Measurements from ENCODE around the gene GCK.

Gene GCK

DNA sequence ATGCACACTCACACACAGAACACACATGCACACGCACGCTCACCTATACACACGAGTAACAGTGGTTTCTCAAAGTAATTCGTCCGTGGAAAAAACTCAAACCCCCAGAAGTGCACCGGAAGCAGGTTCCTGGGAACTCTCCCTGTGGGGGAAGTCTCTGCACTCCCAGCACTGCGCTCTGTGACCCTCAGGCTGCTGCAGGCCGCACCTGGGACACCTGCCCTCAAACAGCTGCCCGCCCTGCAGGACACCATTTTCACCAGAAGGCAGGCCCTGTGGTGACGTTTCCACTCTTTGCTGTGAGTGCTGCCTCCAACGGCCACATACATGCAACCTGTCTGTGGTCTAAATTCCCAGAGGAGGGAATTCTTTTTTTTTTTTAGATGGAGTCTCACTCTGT, 32.8 kb upstream of the GCK start:
- no peak for DNase-seq

DNA sequence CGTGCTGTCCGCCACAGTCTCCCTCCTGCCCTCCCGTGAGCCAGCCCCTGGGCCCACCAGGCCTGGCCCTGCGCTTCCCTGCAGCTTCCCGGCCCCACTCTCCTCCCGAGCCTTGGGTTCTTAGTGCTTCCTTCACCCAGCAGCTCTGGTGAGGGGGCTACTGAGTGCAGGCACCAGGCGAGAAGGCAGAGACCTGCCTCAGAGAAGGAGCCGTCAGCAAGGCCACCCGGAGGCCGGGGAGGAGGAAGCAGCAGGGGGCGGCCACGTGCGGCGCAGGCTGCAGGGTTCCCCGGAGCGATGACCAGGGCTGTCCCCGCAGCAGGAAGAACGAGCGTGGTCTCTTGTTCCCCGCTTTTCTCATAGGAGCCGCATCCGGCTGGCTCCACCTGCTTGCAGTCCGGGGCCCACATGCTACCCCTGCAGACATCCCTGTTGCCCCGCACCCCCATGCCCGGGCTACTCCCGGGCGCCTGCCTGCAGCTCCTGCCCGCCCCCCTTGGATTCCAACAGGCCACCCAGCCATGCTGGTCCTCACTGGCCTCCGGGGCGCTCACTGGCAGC, 32.1 kb upstream of the GCK start:
- no peak for DNase-seq

DNA sequence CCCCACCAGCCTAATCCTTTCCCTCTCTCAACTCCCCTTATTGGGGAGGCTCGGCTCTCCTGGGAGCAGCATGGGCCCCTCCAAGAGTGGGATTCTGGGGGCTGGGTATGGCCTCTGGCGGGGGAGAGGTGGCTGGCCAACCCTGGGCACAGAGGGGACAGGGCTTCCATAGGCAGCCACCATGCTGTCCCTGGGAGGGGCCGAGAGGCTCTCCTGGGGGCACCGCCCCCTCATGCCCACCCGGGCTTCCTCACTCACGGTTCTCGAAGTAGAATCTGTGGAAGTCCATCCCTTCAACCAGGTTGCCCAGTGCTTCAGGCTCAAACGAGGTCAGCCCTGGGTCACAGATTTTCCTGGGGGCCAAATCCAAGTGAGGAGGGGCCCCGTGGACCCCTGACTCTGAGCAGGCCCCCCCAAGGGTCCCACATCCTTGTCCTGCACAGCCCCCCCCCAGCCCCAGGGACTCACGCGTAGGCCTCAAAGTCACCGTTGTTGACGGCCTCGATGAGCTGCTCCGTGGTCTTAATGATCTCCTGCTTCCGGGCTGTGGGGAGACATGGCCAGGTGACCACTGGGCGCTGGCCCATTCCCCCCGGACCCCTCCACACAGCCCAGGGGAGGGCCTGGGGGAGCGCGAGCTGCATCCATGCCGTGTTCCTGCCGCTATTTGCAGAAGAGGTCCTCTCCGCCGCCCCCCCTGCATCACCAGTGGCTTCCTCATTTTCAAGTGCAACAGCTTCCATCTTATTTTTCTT, 31.3 kb upstream of the GCK start:
- no peak for DNase-seq

DNA sequence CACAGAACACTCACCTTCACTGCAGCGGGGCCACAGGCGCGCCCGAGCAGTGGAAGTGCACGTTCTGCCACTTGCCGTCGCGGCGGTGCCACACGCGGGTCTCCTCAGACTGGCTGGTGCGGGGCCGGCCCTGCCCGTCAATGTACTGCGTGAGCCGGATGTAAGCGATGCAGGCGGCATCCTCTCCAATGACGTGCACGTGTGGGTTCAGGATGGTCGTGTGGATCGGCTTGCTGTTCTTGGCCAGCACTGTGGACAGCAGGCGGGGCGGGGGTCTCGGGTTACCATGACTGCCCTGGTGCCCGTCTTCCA, 30.8 kb upstream of the GCK start:
- no peak for DNase-seq

DNA sequence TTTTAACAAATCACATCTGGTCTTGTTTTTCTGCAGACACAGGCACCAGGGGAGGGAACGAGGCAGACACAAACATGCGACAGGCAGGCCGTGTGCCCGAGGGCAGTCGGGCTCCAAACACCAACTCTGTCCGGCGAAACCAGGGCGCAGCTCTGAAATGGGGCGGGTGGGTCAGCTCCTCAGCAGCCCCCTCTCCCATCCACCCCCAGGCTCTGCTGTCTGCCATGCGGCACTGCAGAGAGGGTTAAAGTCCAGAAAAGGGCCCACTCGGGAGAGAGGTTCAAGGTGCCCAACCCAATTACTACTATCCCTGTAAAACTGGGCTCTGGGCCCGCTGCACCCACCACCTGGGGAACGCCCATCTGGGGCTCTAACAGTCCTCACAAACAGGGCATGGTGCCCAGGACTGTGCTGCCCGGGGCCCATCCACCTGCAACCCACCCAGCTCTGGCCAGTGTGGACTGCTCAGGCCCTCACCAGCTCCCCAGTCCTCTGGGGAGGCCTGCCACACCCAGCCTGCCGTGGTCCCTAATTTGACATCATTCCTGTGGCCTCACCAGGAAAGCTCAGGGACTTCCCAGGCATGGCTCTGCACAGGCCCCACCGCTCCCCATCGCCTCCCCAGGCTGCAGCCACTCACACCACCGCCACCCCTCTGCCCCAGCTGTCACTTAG, 30.3 kb upstream of the GCK start:
- DNase-seq: no peak

DNA sequence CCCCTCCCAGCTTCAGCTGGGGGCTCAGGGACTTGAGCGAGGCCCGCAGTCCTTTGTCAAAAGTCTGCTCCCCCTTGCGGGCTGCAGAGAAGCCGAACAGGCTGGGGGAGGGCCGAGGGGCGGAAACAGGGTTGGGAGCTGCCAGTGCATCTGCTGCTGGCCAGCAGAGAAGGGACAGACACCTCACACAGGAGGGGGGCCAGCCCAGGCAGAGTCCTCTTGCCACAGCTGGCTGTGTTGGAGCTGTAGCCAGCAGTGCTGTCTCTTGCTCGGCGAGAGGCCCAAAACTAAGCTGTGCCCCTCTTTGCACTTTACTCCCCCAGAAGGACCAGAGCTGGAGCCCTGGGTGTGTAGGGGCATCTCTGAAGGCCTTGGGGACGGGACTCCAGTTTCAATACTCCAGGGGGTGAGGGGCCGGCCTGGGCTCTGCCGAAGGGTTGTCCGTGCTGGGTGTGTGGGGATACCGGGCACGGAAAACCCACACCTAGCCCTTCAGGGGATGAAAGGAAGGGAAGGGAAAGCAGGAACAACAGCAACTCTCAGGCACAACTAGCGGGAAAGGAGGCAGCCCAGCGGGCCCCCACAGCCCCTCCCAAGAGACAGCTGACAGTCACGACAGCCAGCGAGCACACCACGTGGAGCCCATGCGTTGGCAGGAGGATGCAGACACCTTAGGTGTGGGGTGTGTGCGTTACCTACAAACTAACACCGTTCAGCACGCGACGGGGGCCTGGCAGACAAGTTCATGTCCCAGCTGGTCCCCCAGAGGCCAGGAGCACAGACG, 29.4 kb upstream of the GCK start:
- no peak for DNase-seq

DNA sequence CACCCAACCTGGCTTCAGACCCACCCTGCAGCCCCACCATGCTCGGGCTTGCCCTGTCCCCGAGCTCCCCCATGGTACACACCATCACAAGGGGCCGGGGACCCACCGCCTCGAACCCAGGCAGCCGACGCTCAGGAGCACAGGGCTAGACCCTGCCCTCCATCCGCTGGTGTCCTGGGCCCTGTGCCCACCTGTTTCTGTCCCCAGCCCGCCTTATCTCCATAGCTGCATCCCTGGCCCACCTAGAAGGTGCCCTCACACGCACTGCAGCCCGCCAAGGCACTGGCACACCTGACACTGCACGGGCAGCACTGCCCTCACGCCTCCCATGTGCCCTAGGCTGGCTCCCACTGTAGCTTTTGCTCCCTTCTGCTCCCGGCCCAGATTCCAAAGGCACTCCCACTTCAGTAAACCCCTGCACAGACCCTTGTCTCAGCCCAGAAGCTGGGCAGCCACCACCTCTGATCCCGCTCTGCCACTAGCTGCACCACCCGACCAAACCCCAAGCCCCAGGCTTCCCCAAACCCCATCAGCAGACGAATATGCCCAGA, 28.7 kb upstream of the GCK start:
- DNase-seq: no peak

DNA sequence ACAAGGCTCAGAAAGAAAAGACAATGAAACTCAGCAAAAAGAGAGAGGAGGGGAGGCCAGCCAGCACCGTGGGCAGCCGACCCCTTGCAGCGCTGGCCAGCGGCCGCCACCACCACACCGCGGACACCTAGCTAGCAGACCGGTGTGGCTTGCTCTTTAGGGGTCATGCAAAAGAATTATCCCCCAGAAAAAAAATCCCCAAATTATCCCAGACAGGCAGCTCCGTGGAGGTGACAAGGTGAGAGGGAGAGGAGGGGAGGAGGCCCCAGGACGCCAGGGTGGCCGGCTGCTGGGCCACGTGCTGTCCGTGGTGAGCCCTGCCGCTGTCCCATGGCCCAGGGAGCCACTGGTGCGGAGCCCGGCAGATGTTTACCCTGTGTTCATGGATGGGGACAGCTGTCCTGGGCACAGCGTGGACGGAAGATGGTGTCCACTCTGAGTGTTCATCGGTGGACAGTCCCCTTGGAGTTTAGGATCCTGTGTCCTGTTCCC, 28.0 kb upstream of the GCK start:
- no peak for DNase-seq

DNA sequence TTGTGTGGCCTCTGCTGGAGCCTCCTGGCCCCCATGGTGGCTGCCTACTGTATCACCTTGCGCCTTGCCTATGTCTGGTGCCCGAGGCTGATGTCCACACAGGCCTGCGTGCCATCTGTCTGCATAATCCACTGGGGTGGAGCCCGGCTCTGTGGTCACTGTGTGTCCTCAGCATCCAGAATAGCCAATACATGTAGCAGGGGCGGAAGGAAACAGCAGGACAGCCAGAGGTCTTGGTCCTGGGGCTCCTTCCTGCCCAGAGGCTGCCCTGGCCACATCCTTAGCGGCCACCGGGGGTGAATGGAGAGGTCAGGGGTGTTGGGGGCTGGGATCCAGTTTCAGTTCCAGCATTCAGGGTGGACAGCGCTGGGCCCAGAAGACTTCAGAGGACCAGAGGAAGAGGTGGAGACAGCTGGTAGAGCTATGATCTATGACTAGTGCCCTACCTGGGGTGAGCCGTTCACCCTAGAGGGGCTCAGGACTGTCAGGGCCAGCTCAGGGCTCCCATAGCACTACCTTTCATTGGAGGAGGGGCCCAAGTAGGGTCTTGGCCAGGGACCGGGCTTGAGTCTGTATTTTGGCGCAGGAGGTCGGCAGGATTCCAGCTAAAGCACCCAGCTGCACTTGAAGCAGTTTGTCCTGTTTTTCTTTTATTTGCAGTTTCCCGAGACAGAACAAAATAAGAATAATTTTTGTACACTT, 27.4 kb upstream of the GCK start:
- DNase-seq: no peak

DNA sequence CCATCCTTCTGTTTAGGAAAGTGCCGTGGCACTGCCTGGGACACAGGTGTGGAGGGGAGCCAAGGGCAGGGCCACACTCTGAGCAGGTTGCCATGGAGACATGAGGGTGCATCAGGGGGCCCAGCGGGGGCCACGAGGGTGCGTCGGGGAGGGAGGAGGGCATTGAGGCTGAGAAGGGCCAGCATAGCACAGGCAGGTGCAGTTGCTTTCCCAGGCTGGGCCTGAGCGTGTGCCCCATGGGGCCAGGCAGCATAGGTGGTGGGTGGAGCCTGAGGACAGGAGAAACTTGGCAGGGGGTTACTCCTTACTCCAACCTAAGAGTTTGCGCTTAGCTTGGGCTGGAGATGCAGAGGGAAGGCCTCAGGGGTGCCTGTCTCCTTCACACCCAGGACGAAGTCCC, 26.8 kb upstream of the GCK start:
- no peak for DNase-seq

DNA sequence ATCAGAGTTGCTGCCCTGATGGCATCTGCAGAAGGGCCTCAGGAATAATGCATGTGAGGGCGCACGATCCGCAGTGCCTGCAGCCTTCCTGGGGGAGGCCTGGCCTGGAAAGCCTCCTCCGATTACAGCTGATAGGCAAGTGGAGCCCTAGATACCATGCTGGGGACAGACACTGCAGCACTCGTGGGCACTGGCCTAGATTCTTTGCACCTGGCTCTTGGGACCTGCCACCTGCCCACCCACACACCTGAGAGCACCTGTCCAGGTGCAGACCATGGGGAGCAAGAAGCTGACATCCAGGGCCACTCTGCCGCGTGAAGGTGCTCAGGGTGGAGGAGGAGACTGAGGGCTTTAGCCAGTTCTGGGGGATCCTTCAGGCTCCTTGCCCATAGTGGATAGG, 26.3 kb upstream of the GCK start:
- no peak for DNase-seq

DNA sequence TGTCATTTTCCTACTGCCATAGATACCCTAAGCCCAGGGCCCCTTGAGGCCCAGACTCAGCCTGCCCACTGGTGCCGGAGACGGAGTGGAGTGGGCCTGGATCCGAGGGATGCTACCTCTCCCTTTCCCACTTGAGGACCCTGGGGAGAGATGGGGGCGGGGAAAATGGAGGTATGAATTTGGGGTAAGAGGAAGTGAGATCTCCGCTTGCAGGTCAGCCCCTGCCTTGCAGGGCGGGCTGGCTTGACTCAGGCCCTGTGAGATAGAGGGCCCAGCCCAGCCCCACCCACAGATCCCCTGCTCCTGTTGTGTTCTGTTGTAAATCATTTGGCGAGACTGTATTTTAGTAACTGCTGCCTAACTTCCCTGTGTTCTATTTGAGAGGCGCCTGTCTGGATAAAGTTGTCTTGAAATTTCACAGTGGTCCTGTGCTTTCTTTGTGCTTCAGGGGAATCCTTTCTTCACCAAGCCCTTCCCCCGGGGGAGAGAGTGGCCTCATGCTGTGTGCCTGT, 24.7 kb upstream of the GCK start:
- no peak for DNase-seq

DNA sequence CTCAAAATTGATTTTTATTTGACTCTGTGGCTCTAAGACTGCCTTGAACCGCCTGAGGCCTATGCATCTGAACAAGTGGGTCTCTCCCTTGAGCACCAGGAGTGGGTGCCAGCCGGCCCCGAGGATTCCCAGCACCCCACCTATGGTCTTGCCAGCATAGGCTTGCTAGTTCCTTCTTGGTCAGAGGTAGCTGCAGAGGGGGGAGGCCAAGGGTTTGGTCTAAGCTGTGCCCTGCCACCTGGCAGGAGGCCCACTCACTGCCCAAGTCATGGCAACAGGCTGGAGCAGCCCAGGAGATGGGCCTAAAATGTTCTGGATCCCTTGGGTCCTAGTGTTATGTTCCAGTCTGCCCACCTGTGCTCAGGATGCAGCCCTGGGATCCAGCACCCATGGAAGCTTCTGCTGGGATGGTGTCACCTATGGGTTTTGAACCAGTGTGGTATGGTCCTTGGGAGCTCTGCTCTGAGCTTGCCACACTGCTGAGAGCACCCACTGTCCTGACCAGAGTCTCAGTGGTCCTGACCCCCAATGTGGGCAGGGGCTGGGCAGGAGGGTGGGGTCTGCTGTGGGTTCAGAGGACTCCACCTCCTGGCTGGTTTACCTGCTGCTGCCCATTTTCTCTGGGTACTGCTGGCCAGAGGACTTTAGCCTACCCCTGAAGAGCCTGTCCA, 24.1 kb upstream of the GCK start:
- no peak for DNase-seq

DNA sequence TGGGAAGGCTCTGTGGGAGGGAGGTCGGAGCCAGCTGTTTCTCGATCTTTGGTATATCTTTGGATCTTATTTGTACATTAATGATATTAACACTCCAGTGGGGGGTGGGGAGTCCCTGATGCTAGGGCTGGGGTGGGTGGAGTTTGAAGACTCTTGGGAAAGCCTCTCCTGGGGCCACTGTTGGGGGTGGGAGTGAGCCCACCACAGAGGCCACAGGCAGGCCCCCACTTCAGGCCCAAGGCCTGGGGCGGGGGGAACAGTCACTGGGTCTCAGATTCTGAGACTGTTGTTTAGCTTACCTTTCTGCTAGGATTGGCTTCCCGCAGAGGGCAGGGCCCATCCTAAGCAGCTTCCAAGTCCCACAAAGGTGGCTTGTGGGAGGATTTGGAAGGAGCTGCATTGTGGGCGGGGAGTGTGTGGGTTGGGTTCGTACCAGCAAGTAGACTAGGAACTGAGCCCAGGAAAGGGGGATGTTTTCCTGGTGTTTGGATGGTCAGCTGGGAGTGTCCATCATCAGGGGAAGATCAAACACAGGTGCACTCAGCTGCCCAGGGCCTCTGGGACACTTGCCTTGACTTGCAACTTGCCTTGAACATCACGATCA, 23.4 kb upstream of the GCK start:
- DNase-seq: no peak

DNA sequence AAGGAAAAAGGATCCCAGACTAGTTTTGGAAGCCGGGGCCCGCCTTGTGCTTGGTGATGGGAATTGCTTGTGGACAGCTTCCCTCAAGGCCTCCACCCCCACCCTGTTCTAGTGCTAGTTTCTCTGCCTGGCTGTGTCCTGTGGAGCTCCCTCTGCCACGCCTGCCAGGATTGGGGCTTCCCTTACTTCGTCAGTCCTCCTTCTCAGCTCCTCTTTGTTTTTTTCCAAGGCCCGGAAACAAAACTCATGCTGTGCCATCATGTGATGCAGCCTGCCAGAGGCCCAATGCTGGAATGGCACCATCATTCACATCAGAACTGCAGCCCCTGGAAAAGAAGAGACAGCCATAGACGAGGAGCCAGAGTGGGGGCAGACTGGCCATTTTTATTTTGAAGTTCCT, 22.8 kb upstream of the GCK start:
- DNase-seq: no peak

DNA sequence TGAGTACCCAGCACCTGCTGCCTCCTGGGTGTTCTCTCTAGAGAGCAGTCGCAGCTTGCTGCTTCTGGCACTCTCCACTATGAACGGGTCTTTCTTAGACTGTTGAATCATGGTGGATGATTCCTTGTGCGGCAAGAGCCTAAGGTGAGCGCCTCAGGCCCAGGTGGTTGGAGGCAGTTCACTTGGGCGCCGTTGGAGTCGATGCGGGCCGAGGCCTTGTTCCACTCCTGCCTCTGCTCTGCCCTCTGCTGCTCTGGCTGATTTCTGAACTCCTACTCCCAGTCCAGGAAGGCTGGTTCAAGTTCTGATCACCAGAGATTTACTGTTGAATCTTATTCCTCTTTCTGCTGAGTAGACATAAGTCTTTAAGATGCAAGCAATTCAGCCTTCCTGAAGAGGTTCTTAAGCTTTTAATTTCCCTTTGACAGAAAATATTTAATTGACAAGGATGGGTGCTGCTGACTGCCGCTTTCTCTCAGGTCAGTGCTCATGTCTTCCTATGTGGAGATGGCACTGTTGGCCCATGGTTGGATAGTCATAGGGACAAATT, 22.0 kb upstream of the GCK start:
- no peak for DNase-seq

DNA sequence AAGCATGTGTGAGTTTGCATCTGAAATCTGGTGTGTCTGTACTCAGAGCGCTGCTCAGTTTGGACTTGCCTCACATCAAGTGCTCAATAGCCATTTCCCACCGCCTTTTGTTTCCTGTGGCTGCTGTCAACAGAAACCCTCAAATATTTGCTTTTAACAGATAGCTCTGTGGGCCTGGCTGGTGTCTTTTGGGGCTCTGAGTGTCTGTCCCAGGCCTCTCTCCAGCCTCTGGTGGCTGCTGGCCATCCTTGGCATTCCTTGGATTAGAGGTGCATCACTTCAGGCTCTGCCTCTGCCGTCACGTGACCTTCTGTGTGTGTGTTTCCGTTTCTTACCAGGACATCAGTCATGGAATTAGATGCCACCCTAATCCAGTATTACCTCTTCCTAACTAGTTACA, 20.9 kb upstream of the GCK start:
- DNase-seq: no peak

DNA sequence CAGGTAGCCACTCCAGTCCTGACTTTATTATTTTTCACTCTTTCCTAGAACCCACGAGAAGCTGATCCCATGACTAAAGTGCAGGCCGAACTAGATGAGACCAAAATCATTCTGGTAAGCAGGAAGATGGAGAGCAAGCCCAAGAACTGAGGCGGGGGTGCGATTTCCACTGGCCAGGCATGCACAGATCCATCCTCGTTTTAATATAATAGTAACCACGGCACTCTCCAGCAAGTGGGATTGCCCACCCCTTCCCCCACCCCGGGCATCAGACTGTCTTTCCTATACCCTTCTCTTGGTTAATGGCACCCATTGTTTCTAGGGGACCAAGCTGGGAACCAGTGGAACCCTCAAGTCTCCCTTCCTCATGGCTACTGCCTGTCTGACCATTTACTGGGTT, 18.8 kb upstream of the GCK start:
- no peak for DNase-seq

DNA sequence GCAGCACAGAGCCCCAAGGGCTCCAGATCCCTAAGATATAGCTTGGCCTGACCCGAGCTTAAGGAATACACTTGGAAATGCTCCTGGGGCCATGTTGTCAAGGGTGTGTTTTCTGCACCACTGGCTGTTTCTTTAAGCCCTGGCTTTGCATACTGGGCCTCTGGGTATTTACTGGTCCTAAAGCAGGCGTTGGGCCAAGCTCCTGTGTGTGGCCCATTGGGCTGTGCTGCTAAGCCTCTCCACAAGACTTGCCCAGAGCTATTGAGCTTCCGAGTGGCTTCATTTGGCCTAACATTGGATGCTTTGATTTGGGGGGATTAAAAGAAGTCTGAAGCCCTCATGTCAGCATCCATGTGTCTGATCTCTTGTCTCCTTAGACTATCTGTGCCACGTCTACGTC, 16.8 kb upstream of the GCK start:
- no peak for DNase-seq

DNA sequence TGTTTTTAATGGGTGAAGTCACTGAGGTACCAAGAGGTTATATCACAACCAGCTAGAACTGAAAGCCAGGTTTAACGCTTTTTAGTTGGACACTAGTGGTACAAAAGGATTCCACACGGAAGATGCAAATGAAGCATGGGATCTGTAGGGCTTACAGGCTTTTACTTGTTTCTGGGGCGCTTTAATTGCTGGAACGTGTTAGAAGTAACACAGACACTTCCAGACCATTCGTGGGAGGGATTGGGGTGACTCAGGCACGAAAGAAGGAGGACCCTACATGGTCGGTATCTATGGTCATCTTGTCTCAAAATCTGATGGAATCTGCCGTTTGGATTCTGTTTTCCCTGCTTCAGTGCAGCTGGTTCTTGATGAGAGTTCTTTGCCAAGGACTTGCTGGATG, 12.6 kb upstream of the GCK start:
- DNase-seq: no peak

Data from fibroblast of skin of right biceps (primary cell).